ENCODE results near the gene C14orf93.
"Not testable (repeated sequence)": the region's sequence is repeated elsewhere in the genome, so short reads cannot be mapped to it uniquely, and the experiment has no call there.

The C14orf93 gene

DNA sequence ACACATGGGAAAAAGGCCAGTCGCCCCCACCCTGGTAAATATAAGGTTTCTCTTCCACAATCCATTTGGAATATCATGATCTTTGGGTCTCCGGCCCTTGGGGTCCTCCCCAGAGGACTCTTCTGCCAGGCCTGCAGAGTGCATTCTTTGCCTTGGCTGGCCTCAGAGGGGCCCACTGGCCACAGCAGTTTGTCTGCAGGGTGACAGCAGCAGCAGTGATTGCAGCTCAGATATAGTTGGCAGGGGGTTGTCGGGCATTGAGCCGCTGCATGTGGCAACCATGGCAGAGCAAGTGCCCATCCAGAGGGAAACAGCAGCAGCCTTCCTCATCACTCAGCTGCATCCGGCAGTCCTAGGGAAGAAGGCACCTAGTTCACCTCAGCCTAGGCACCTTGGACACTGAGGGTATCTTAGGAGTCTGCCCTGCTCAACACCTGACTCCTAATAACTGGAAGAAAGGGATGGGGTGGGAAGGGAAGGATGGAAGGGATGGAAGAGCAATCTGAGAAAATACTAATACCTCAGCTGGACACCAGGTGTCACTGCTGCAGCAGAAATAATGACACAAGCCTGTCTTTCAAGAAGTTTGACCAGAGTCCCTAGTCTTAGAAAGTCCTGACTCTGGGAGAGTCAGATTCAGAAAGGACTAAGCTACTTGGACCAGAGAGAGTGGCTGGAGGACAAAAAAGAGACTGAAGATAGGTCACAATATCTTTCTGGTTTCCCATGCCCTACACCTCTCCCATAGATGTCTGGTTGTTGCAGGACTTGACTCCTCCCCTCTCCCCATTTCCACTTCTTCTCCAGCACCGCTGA is 36.5 kb downstream of the C14orf93 start:
- peak; percentile 11 for DNase-seq (ENCODE audit: low read depth)

DNA sequence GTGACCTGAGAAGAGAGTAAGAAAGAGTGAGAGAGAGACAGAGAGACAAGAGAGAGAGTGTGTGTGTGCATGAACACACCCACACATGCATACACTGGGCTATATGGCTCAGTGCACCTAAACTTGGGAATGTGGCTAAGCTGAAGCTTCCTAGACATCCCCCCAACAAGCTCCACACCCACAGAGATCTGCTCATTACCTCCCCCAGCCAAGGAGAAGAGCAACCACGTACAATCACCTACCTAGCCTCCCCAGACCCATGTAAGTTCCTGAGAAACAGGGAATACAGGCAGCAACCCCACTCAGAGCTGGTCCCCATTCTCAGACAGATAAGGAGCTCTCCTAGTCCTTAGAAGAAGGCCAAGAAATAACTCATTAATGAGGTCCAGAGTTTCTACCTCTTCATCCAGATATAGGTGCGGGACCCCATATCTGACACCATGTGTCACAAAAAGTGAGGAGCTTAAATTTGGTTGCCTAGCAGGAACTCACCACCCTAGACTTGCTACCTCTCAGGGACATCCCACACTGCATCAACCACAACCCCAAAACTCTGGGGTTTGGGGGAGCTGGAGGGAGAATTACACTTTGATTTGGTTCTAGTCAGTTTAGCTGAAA is 37.5 kb downstream of the C14orf93 start:
- DNase-seq (ENCODE audit: low read depth) = no peak

- no peak for DNase-seq (ENCODE audit: low read depth)
Observed at GRCh38 chr14:22971152-22971551, 38.8 kb downstream of the C14orf93 start.

GRCh38 chr14:22966783-22967269 is 43.1 kb downstream of the C14orf93 start:
- DNase-seq (ENCODE audit: low read depth) = no peak

- DNase-seq (ENCODE audit: low read depth) = not testable (repeated sequence)
Observed at GRCh38 chr14:22965916-22966782, 43.8 kb downstream of the C14orf93 start.

DNA sequence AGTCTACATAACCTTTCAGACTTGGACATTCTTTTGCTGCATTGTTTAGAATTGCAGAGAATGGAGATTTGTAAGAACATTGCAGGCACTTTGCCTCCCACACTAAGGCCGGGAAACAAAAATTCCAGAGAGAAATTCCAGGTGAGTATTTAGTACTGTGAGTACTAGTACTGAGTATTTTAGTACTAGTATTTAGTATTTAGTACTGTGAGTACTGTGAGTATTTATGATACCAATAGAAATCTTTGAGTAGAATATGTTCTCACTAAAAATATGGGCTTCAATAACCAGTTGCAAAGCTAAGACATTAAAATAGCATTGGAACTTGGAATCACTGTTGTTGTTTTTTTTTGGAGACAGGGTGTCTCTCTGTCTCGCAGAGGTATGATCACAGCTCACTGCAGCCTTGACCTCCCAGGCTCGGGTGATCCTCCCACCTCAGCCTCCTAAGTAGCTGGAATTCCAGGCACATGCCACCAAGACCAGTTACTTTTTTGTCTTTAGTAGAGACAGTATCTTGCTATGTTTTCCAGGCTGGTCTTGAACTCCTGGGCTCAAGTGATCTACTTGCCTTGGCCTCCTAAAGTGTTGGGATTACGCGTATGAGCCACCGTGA is 47.8 kb downstream of the C14orf93 start:
- DNase-seq (ENCODE audit: low read depth) = no peak

DNA sequence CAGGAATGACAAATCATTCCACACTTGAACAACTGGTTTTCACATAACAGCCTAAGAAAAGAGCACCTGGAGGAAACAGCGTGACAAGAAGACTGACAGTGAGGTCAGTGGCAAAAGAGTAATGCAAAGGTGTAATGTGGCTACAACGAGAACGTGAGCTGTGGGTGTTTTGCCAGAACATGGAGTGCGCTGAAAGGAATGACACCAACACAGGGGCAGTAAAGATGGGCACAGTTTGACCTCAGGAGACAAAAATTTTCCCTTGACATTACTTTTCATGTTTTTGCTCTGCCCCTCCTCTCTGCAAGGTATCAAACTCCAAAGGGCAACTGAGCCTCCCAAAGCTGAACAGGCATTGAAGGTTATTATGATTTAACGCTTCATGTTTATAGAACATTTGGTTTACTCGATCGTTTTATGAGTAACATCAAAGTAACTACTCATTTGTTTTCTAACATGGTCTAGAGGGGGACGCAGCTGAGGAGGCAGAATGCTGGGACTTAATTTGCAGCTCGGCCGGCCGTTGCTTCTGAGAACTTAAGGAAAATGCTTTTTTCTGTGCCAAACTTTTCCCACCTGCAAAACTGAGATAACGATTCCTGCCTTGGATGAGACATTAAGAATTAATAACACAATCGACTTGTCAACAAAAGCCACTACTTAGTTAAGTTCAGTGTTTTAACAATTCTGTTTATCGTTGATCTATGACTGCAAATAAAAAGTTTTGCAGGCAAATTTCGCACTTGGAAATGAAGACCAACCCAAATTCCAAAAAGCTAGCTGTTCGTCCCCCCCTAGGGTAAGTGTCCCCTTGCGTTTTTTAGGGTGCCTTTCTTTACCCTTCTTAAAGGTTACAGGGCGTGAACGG is 54.0 kb downstream of the C14orf93 start:
- DNase-seq (ENCODE audit: low read depth) = no peak

DNA sequence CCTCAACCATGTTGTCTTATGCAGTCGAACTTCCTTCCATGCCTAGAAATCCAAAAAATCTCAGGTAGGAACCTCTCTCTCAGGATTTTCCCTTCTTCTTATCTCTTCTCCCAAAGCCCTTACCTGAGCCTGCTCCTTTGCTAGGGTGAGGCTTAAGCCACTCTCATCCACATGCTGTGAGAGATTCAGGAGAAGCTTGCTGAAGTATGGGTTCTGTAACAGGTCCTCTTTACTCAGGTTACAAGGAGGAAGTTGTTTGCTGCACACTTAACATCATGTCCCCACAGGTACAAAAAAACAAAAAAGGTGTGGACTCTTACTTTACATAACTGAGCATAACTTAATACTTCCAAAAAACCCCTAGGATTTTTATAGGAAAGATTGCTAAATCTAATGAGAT is 57.5 kb downstream of the C14orf93 start:
- no peak for DNase-seq (ENCODE audit: low read depth)

DNA sequence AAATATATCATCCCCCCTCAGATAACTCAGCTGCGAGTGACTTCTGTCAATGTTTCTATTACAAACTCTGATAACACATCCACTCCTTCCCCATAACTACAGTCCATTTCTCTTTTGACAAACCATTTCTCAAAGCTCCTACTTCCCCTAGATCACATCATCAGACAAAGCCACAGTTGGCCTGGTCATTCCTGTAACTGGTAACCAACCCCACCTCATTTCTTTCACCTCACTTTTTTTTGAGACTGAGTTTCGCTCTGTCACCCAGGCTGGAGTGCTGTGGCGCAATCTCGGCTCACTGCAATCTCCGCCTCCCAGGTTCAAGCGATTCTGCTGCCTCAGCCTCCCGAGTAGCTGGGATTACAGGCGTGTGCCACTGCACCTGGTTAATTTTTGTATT is 58.1 kb downstream of the C14orf93 start:
- DNase-seq (ENCODE audit: low read depth) = not testable (repeated sequence)

DNA sequence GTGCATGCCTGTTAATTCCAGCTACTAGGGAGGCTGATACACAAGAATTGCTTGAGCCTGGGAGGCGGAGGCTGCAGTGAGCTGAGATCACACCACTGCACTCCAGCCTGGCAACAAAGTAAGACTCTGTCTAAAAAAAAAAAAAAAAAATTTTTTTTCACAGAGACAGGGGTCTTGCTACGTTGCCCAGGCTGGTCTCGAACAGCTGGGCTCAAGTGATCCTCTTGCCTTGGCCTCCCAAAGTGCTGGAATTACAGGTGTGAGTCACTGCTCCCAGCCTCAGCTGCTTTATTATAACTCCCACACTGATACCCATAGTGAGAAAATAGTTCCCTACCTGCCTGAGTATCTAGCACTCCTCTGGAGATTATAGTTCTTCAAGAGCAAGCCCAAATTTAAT is 64.3 kb downstream of the C14orf93 start:
- DNase-seq (ENCODE audit: low read depth) = no peak

- no peak for DNase-seq (ENCODE audit: low read depth)
Observed at GRCh38 chr14:22939684-22940083, 70.3 kb downstream of the C14orf93 start.
